Activated CD8-positive, alpha-beta memory T cell treated with anti-CD3 and anti-CD28 coated beads, Interleukin-2, amount 50 U/mL, for 48 hours (primary cell): ENCODE results near the gene TNMD.

Experiments used
- DNase-seq: peaks from one replicate; pipeline ENCODE4 v3.0.0-alpha.2; 2020

Gene TNMD

GRCh38 chrX:100645106-100645505 lies 60.4 kb downstream of the TNMD start:
- DNase-seq = no peak

GRCh38 chrX:100647095-100647494 lies 62.4 kb downstream of the TNMD start:
- no peak for DNase-seq

GRCh38 chrX:100647739-100648138 lies 63.0 kb downstream of the TNMD start:
- no peak for DNase-seq

- no peak for DNase-seq
These were observed 64.0 kb downstream of the TNMD start for GRCh38 chrX:100648458-100649417.
